ENCODE measurements around the gene VTA1. TPM values are rescaled to one million over a fixed set of nuclear protein-coding genes. Genes with fewer than 3 reads are reported as not detected.
A peak's percentile ranks its signal among the peaks of the same experiment; 100 is the strongest.
"Not testable (repeated sequence)": the region's sequence is repeated elsewhere in the genome, so short reads cannot be mapped to it uniquely, and the experiment has no call there.

Gene VTA1
- total RNA-seq (2014; rRNA removed; shearing (Covaris generic)) = 133 and 178 TPM in 2 replicates

GRCh38 chr6:142146828-142147662 is at the start of gene VTA1, which contains the start of gene NMBR:
Gene VTA1, plus strand, starts transcription at chr6:142147263. Its CDS starts 25 bp downstream, at chr6:142147288.
Gene NMBR, minus strand, starts transcription at chr6:142147122. Its CDS starts 58,464 bp downstream, at chr6:142088658.
- peak; percentile 100 for DNase-seq (ENCODE audit: low read depth)

- DNase-seq (ENCODE audit: low read depth) = not testable (repeated sequence)
Measured at GRCh38 chr6:142104820-142105219, 42.2 kb upstream of the VTA1 start.

DNA sequence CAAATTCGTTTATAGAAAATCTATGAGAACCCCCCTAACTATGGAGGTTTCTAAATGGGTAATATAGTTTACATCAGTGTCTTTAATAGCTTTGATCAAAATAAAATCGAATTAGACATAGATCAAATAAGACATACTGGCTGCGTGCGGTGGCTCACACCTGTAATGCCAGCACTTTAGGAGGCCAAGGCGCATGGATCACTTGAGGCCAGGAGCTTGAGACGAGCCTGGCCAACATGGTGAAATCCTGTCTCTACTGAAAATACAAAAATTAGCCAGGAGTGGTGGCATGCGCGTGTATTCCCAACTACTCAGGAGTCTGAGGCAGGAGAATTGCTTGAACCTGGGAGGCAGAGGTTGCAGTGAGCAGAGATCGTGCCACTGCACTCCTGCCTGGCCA is 36.2 kb upstream of the VTA1 start:
- DNase-seq (ENCODE audit: low read depth) = not testable (repeated sequence)

DNA sequence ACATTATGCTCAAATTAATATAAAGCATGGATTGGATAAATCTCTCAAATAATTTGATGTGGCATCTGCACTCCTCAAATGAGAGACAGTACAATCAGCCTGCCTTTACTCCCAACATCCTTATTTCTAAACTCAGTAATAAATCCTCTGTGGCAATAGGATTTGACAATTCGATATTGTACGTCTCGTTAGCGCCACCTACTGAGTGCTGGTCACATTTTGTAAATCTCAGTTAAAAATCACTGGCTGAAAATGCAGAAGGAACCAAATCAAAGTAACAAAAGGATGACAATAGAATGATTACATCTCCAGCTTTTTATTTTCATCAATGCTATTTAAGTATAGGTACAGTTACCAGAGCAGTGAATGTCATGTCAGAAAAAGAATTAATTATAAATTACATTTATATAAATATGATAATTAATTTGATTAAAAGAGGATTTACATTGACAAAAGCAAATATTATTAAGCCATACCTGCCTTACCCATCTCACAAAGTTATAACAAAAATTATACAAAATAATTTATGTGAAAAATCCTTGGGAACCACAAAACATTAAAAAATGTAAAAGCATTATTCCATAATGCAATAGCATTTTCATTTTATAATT is 34.5 kb upstream of the VTA1 start:
- peak; percentile 78 for DNase-seq (ENCODE audit: low read depth)

DNA sequence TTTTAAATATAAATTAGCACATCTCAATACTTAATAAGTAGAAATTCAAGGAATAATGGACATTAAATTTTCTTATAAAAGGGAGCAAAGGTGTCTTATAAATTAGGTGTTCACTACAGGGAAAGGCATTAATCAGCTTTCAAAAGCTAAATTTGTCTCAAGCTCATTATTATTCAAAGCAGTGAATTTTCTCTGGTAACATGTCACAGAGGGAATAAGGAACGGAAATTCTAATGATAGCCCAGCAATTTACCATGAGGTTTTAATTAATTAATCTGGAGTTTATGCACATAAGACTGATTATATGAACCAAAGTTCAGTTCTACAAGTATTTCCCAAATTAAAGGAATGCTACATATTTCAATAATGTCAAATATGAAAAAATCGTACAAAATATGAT is 29.7 kb upstream of the VTA1 start:
- DNase-seq (ENCODE audit: low read depth) = no peak

DNA sequence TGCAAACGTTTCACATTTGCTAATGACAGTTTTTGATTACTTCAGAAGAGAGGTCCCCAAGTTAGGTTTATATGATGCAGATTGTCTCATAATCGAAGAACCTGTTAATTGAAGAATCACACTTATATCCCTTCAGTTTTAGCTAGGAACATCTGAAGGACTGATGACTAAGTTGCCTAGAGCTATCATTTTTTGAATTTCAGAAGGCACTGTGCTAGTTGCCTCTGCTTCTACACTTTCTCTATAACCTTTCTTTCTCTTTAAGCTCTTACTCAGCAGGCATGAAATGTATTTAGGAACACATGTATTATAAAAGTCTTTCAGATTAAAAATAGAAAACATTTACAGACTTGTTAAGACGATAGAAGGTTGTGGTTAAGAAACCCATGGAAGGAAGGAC is 28.7 kb upstream of the VTA1 start:
- peak; percentile 3 for DNase-seq (ENCODE audit: low read depth)

DNA sequence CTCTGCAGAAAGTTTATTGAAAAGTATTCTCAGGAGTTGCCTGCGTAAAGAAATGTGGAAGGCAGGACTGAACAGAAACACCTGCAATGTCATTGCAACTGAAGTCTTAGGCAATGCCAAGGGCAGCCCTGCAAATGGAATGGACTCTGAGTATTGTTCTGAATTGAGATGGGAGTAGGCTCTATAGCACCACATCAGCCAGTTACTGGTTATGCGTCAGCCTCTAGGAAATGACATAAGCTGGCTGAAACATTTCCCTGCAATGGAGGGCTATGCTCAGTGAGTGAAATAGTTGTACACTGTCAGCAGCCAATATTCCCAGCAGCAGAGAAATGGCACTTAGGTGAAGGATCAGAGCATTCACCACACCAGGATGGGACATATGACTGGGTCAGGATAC is 28.1 kb upstream of the VTA1 start:
- DNase-seq (ENCODE audit: low read depth) = no peak

DNA sequence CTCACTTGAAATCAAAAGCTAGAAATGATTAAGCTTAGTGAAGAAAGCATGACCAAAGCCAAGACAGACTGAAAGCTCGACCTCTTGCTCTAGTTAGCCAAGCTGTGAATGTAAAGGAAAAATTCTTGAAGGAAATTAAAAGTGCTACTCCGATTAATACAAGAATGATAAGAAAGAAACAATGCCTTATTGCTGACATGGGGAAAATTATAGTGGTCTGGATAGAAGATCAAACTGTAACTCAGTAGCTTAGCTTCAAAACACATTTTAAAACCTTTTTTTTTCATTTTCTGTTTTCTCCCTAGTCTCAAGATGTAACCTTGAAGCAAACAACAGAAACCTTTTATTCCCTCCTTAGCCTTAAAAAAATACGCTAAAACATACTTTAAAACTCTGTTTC is 25.7 kb upstream of the VTA1 start:
- DNase-seq (ENCODE audit: low read depth) = no peak

GRCh38 chr6:142130814-142131213 is 16.2 kb upstream of the VTA1 start:
- DNase-seq (ENCODE audit: low read depth) = no peak

DNA sequence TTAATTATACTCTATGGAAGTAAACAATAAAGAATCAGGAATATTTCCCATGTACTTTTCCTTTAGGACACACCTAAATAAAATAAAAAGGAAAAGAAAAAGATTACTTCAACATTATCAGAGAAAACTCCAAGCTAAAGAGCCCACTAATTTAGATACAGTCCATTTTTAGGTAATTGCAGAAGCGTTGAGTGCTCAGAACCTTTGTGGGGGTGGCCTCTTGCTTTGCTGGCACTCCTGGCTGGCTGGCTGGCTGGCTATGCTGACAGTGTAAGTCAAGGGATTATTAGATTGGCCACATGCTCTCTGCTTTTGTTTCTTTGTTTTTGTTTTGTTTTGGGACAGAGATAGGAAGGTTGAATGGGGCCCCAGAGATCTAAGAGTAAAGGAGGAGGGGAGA is 14.4 kb upstream of the VTA1 start, which contains the start of gene GJE1:
GJE1 (plus strand) TSS at position 301 of the 400 bp plus-strand sequence. CDS start 234 bp downstream, outside the sequence.
- DNase-seq (ENCODE audit: low read depth) = no peak

DNA sequence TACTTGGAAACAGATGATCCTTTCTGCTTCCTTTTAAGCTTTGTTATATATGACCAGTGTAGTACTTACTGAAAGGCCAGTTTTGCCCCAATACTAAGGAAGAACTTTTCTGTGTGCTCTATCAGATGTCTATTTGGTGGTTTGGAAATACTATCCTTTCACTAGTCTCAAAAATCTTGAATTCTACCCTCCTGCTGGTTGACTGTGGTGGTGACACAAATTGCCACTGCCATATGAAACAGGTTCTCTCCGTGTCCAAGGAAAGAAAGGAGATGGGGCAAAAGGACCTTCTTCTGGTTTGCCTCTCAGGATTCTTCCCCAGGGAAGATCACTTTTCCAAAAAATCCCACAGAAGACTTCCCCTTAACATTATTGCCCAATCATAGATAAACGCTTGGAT is 8.2 kb upstream of the VTA1 start:
- no peak for DNase-seq (ENCODE audit: low read depth)

GRCh38 chr6:142141531-142141930 is 5.5 kb upstream of the VTA1 start:
- DNase-seq (ENCODE audit: low read depth) = not testable (repeated sequence)

GRCh38 chr6:142152746-142153145 is 5.7 kb downstream of the VTA1 start:
- peak; percentile 70 for DNase-seq (ENCODE audit: low read depth)

- no peak for DNase-seq (ENCODE audit: low read depth)
Measured at GRCh38 chr6:142153196-142153595, 6.1 kb downstream of the VTA1 start.

DNA sequence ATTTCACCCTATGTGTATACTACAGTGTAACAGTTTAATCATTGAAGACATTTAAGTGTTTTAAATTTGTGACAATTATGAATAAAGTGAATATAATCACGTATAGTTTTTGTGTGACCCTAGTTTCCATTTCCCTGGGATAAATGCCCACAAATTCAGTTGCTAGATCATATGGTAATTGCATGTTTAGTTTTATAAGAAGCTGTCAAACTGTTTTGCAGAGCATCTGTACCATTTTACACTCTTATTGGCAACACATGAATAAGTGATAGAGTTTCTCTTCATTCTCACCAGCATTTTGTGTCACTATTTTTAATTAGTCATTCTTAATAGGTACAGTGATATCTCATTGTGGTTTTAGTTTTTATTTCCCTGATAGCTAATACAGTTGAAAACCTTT is 7.3 kb downstream of the VTA1 start:
- DNase-seq (ENCODE audit: low read depth) = no peak

DNA sequence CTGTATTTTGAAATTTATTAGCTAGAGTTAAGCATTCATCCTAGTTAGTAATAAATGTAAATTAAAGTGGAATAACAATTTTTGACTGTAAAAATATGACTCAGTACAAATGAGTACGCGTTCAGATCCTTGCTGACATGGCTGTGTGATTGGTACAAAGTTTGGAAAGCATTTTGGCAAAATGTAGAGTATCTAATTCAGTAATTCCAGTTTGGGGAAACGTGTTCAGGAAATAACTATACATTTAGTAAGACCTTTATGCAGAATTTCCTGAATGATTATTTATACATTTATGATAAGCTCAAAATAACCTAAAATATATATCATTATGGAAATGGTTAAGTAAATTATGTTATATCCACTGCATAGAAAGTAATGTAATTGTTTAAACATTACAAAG is 8.0 kb downstream of the VTA1 start:
- DNase-seq (ENCODE audit: low read depth) = no peak

- peak; percentile 32 for DNase-seq (ENCODE audit: low read depth)
Measured at GRCh38 chr6:142155895-142156757, 9.1 kb downstream of the VTA1 start.

DNA sequence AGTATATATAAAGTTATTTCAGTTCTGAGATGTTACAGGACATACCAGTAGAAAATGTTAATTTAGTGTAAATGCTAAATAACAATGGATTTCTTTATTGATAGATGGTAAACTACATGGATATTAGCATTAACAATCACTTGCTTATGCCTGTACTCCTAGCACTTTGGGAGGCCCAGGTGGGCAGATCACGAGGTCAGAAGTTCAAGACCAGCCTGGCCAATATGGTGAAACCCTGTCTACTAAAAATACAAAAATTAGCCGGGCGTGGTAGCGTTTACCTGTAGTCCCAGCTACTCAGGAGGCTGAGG is 9.7 kb downstream of the VTA1 start:
- DNase-seq (ENCODE audit: low read depth) = not testable (repeated sequence)

DNA sequence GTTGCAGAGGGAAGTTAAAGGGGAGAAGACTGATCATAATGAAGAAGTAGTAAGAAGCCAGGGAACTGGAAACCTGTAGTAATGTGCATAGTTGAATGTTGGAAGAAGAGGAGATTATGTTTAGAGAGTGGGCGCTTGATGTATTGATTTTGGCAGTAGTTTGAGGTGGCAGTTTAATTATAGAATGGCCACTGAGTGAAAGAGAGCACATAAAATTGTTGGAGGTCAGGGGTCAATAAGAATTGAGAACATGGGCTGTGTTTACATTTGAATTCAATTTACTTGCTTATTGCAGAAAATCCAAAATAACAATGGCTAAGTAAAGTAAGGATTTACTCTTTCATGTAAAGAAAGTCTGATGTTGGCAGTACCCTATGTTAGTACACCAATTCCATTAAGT is 15.7 kb downstream of the VTA1 start:
- DNase-seq (ENCODE audit: low read depth) = no peak

DNA sequence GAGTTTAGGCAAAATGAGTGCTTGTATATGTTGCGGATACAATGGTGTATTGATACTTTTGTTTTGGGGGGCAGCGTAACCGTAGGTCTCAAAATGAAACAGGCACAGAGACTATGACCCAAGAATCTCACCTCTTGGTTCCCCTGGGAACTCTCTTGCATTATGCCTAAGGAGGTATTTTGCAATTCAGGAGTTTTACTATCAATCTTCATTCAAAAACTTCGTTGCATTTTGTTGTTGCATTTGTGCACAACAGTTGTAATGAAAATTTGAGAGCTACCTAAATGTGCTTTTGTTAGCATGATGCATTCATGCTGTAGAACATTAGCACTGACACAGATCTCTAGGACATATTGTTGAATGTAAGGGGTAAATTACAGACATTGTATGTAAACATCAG is 18.2 kb downstream of the VTA1 start:
- DNase-seq (ENCODE audit: low read depth) = no peak

GRCh38 chr6:142167071-142167470 is 20.0 kb downstream of the VTA1 start:
- DNase-seq (ENCODE audit: low read depth) = peak; percentile 14

- DNase-seq (ENCODE audit: low read depth) = no peak
Measured at GRCh38 chr6:142167486-142167885, 20.4 kb downstream of the VTA1 start.
